Measurements from ENCODE around the gene MPZL3.

Gene MPZL3, protein sequence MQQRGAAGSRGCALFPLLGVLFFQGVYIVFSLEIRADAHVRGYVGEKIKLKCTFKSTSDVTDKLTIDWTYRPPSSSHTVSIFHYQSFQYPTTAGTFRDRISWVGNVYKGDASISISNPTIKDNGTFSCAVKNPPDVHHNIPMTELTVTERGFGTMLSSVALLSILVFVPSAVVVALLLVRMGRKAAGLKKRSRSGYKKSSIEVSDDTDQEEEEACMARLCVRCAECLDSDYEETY

DNA sequence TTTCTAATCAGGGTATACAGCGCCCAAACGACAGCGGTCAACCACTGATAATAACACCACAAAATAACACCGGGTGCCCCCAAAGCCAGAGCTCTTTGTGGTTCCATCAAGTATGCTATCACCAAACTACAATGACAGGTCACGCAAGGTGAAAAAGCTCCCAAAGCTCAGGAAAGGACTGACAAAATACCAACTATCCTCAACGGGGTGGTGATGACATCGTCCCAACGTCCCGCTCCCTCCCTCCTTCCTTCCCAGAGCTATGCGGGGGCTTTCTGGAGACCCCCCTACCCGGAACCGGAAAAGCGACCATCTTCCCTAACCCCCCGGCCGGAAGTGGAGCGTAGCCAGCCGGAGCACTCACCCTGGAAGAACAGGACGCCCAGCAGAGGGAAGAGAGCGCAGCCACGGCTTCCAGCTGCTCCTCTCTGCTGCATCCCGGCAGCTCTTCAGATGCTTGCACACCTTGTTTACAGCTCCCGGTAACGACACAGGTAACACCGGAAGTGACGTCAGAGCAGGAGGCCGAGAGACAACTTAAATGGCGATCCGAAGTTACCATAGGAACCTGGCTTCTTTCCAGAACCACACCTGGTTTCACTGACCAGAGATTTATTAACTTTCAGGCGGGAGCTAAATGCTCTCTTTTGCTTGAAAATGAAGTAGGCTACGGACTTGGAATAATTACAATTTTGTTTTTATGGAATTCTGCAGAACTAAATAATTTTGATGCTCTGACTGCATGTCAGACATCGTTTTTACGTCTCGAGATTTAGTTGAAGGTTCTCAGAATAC, at the start of gene MPZL3:
Gene MPZL3, minus strand, starts transcription at position 508 of the 795 bp plus-strand sequence. Its CDS starts 71 bp downstream, at position 437.
- DNase-seq (ENCODE audit: low read depth in 2 of 3, low spot score in 2 of 3): peak; percentile 56 to 80 (median 60)

DNA sequence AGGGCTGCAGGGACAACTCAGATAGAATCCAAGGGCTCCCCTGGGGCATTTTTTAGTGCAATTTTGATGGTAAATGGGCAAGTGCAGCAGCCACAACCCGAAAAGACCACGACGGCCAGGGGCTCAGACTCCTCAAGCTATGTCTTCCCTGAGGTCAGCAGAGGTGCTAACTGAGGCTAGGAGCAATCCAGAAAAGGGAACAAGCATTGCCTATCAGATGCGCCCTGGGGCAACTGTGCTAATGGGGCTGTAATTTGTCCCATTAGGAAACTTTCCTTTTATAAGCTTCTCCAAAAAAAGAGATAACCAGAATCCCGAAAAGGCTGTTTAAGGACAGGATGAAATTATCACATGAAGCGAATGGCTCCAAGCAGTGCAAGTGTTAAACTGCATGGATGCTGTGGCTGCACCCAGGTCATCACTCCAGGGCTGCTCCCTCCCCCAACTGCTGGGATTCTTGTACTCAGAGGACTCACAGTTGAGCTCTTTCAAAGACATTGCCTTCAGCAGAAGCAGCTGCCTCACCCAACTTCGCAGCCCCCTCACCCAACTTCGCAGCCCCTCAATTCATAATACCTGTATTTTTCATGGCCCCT, 49.5 kb upstream of the MPZL3 start:
- DNase-seq (ENCODE audit: low read depth in 2 of 3, low spot score in 2 of 3): no peak

DNA sequence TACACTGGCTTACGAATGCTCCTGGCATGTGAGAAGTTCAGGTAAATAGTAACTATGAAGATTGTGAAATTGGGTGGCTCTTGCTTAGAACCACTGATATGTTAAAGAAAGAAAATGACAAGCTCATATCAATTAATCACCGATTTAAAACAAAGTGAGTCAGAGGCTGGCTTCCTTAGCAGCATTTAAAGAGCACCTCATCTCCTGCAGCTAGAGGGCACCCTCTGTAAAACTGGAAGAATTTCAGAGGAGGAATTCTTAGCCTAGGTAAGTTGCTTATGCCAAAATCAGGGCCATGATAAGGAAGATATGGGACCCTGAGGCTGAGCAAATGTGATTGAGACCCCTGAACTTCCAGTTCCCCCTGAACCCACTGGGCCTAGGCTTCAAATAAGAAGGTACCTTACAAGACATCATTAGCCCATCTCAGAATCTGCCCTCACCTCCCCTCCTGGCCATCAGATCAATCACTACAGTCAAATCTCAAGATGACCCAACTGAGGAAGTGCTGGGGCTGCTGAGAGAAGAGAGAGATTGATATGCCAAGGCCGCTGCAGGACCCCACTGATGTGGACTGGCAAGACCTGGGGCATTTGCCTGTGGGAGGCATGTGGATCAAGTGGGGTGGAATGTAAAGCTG, 43.8 kb upstream of the MPZL3 start:
- no peak for DNase-seq (ENCODE audit: low read depth in 2 of 3, low spot score in 2 of 3)

DNA sequence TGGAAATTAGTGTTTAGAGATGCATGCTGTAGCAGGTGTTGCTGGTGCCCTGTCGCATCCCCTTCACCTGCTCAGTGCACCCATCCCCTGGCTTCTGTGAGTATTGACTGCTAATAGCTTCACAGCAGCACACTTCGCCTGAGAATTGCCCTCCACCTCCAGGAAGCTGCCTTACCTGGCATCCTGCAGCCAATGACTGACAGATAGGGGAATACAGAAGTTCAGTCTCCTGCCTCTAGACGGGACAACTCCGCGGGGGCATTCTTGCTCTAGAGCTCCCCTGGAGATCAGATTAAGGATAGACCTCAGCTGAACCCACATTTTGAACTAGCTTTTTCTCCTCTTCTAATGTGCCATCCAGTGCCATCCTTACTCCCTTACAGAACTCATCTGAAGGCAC, 43.0 kb upstream of the MPZL3 start:
- DNase-seq (ENCODE audit: low read depth in 2 of 3, low spot score in 2 of 3): no peak

DNA sequence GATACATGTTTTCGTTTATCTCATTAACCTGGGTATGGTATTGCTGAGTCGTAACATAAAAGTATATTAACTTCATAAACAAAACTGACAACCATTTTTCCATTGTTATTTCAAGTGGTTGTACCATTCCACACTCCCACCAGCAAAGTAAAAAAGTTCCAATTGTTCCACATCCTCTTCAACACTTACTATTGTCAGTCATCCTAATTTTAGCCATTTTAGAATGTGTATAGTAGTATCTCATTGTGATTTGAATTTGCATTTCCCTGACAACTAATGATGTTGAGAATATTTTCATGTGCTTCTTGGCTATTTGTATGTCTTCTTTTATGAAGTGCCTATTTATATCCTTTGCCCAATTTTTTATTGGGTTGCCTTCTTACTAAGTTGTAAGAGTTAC, 41.9 kb upstream of the MPZL3 start:
- DNase-seq (ENCODE audit: low read depth in 2 of 3, low spot score in 2 of 3): no peak

DNA sequence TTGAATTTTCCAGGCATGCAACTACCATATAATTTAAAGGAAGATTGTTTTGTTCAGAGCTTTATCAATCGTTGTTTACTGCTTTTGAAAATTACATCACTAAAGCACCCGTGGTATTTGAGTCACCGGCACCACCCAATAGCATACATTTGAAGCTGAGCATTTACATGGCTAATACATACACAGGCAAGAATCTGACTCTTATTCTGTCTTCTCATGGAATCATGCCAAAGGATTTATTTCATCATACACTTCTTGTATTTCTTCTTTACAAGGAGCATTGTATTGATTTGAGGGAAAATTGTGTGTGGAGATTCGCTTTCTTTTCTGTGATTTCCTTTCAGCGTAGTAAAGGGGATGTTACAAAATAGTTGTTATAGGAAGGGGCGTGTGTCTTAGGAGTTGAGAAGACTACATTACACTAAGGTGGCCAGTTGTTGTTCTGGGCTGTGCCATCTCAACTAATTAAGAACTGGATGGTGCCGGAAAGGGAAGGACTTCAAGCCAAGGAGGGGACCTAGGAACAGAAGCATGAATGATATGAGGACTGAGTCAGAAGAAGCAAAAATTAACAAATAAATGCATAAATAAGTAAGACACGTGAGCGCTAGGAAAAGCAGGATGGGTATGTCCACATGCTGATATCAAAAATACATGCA, 39.4 kb upstream of the MPZL3 start:
- DNase-seq (ENCODE audit: low read depth in 2 of 3, low spot score in 2 of 3): no peak

DNA sequence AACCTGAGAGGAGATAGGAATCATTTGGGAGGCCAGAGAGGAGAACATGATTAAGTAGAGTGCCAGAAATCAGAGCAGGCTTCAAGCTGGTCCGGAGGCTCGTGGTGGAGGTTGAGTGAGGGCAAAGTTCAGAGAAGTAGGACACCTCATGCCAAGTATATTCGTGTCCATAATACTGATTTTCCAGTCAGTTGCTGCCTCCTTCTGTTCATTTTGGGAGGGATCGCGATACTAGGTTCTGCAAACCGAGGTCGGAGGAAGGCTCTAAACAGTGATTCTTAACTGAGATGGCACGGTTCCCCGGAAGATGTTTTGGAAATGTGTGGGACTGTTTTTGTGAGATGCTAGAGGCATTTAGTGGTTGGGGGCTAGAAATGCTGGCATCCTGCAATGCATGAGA, 38.8 kb upstream of the MPZL3 start:
- DNase-seq (ENCODE audit: low read depth in 2 of 3, low spot score in 2 of 3): no peak

DNA sequence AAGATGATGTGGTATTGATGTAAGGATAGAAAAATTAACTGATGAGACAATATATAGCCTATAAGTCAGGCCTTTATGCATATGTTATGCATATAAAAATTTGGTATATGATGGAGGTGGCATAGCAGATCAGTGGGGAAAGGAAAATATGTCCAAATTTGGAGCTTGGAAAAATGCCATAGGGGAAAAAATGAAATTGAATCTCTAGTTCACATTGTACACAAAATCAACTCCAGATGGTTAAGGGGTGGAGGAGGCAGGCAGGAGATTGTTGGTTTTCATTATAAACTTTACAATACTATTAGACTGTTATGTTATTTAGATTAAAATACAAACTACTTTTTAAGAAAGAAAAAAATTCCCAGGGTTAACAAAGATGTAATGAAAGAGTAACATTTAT, 37.2 kb upstream of the MPZL3 start:
- no peak for DNase-seq (ENCODE audit: low read depth in 2 of 3, low spot score in 2 of 3)

DNA sequence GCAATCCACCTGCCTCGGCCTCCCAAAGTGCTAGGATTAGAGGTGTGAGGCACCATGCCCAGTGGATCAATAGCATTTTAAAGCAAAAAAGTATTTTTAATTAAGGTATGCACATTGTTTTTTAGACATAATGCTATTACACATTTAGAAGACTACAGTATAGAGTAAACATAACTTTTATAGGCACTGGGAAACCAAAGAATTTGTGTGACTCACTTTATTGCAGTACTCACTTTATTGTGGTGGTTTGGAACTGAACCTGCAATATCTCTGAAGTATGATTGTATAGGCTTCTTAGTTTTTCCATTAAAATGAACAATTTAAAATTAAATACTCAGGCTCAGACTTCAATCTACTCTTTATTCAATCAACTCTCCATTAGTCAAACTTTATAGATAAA, 34.8 kb upstream of the MPZL3 start:
- DNase-seq (ENCODE audit: low read depth in 2 of 3, low spot score in 2 of 3): no peak

DNA sequence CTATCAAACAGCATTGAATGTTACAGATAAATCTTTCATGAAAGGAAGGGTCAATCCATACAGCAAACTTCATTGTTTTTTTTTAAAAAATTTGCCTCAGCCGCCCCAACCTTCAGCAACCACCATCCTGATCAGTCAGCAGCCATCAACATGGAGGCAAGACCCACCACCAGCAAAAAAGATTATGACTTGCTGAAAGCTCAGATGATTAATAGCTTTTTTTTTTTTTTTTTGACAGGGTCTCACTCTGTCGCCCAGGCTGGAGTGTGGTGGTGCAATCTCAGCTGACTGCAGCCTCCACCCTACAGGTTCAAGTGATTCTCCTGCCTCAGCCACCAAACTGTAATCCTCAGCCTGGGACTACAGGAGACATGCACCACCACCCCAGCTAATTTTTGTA, 34.4 kb upstream of the MPZL3 start:
- no peak for DNase-seq (ENCODE audit: low read depth in 2 of 3, low spot score in 2 of 3)

DNA sequence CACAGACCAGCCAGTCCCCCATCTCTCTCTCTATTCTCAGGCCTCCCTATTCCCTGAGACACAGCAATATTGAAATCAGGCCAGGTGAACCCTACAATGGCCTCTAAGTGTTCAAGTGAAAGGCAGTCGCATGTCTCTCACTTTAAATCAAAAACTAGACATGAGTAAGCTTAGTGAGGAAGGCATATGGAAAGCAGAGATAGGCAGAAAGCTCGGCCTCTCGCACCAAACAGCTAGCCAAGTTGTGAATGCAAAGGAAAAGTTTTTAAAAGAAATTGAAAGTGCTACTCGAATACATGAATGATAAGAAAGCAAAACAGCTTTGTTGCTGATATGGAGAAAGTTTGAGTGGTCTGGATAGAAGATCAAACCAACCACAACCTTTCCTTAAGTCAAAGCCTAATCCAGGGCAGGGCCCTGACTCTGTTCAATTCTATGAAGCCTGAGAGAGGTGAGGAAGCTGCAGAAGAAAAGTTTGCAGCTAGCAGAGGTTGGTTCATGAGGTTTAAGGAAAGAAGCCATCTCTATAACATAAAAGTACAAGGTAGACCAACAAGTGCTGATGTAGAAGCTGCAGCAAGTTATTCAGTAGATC, 31.7 kb upstream of the MPZL3 start:
- DNase-seq (ENCODE audit: low read depth in 2 of 3, low spot score in 2 of 3): no peak

DNA sequence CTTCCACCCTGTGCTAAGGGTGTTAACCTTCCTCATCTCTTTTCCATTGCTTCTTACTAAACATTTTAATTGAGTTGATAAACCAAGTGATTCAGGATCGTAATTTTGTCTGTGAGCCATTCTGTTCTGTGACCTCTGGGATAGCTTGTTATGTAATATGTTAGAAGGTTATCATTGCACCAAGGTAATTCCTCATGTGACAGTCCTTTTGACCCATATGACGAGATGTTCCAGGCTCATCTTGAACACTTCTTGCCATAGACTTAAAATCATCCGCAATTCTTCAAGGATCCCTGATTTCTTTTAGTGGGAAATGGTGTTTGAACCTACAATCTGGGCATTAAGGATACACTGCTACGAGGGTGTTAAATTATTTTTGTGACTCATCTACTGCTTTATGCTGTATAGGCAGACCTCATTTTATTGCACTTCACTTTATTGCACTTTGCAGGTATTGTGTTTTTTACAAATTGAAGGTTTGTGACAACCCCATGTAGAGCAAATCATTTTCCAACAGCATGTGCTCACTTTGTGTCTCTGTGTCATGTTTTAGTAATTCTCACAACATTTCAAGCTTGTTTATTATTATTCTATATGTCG, 31.0 kb upstream of the MPZL3 start:
- no peak for DNase-seq (ENCODE audit: low read depth in 2 of 3, low spot score in 2 of 3)

DNA sequence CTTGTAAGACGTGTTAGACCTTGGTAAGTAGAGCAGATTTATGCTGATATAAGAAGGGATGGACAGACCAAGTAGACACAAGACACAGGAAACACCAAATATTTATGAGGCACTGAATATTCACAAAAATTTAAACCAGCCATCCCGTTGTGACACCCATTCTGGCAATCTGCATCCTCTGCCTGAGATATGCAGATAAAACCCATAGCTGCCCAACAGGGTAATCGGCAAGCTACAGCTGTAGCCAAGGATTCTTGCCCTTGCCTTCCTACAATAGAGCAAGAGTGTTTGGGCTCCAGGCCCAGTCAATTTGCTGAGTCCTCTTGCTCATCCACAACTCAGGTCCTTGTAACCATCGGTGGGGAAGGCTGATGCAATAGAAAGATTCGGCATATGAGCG, 30.4 kb upstream of the MPZL3 start:
- no peak for DNase-seq (ENCODE audit: low read depth in 2 of 3, low spot score in 2 of 3)

DNA sequence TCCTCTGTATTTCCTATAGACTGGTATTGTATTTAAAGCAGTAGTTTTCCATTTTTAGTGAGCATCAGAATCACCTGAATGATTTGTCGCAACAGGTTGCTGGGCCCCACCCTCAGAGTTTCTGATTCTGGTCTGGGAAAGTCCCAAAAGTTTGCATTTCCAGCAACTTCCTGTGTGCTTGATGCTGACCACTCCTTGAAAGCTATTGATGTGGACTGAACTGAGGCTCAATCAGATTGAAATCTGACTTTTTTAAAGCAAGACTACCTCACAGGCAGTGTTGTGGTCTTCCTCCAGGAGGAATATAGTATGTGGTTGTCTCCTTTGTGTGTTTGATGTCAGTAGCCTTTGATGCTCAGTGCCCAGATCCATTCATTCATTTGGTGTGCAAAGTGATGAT, 29.1 kb upstream of the MPZL3 start:
- DNase-seq (ENCODE audit: low read depth in 2 of 3, low spot score in 2 of 3): no peak

DNA sequence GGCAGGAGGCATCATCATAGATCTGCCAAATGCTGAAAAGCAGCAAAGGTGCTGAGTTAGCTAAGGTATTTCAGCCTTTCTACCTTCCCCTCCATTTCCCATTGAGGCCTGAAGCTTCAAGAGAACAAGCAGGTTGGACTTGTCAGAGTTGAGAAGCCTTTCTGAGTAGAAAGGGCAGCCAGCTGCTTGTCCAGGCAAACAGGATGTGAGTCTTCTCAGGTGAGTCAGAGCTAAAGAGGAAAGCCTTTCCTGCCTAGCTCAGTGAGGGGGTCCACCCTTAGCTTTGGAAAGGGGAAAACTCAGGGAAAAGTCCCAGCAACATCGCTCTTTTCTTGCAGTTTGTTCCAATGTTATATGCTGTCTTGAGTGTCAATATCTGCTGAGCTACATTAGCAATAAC, 25.1 kb upstream of the MPZL3 start:
- DNase-seq (ENCODE audit: low read depth in 2 of 3, low spot score in 2 of 3): no peak

DNA sequence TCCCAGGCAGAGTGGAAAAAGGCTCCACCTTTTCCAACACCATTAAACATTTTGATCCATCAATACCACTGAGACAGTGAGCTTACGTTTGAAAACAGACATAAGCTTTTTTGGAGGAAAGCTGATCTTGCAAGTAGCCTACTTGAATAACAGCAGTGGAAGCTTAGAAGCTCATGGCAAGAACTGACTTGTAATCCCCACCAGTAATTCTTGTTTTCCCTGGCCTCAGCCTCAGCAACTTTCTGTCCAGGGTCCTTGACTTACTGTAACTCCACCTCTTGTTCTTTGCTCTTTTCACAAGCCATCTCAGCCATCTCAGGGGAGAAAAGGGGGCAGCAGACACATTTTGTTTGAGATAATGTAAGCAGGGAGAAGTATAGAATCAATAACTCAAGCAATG, 24.3 kb upstream of the MPZL3 start:
- DNase-seq (ENCODE audit: low read depth in 2 of 3, low spot score in 2 of 3): no peak

DNA sequence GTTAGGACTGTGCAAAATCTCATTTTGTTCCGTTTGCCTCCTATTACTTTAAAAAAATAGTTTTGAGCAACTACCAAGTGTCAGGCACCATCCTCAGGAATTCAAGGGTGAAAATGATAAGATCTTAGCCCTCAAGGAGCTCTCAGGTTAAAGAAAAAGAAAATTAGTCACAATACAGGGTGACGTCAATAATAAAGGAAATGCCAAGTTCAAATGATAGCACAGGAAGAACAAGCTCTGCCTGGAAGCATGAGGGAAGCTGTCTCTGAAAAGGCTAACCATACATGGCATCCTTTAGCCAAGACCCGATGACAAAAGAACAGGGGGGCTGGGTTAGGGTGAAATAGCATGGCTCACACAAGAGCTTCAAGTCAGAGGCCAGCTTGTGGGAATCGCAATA, 23.0 kb upstream of the MPZL3 start:
- no peak for DNase-seq (ENCODE audit: low read depth in 2 of 3, low spot score in 2 of 3)

DNA sequence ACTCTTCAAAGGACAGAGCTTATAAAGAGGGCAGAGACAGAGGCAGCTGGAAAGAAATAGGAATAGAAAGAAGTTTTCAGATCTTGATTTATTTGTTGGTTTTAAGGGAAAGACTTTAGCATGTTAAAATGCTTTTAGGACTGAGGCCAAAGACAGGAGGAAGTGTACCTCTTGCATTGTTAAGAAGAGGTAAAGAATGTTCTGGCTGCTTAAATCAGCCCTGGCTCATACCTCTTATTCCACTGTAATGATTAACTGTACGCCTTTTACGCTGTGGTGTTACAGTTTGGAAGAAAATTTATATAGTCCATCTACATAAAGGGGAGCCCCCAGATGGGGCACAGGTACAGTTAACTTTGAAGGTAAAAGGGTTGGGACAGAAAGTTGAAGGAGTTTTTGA, 22.0 kb upstream of the MPZL3 start:
- DNase-seq (ENCODE audit: low read depth in 2 of 3, low spot score in 2 of 3): no peak

DNA sequence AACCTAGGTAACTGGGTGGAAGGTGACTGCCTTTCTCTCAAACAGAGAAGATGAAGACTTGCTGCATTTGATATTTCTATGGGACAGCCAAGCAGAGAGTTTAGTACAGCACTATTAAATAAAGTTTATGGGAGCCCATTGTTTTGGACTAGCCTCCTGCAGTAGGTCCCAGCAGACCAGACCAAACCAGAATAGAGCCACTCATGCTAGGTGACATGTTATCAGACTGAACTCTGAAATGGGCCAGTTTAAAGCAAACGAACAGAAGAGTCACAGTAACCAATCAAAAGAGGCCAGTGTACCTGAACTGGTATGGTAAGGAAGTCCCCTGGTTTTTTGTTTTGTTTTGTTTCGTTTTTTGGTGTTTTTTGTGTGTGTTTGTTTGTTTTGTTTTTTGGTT, 19.8 kb upstream of the MPZL3 start:
- DNase-seq (ENCODE audit: low read depth in 2 of 3, low spot score in 2 of 3): no peak

DNA sequence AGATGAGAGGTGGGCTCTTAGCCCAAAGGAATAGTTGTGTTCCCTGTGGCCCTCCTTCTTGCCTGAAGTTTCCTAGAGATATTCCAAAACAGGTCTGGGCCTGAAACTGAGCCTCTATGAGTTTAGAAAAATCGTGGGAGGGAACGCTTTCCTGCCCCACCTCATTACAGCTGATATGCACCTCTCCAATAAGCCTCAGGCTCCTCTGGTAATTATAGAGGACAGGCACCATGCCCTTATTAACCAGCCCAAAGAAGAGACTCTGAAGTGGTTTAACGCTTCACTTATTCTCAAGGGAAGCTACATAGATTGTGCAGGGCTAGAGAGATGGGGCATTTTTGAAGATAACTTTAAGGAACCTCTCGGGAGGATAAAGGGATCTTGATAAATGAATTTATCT, 15.3 kb upstream of the MPZL3 start:
- no peak for DNase-seq (ENCODE audit: low read depth in 2 of 3, low spot score in 2 of 3)

DNA sequence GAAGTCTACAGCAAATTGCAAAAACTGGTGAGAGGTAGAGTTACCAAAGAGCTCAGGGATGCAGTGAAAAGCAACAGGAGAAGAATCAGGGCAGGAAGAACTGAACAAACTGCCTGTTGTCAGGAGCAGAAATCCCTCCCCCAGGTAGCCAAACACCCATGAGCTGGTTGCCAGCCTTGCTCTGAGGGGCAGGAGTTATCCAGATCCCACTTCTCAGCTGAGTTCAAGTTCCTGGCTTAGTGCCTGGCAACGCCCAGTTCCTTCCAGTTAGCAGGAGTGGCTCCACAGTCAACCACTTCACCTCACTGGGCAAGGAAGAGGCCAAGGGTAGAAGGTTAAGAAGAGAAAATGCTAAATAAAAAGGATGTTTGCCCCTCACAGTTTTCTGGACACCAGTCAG, 13.8 kb upstream of the MPZL3 start:
- DNase-seq (ENCODE audit: low read depth in 2 of 3, low spot score in 2 of 3): no peak

Data from activated CD8-positive, alpha-beta memory T cell treated with anti-CD3 and anti-CD28 coated beads for 48 hours (primary cell).